Activated T-helper 9 cell treated with anti-CD3 and anti-CD28 coated beads, Interleukin-2, amount 50 U/mL, for 16 hours (primary cell): Measurements from ENCODE around the gene ZNF536.
"Not testable (repeated sequence)": the region's sequence is repeated elsewhere in the genome, so short reads cannot be mapped to it uniquely, and the experiment has no call there.

ENCODE experiments used
- DNase-seq: peaks from one replicate; pipeline ENCODE4 v3.0.0-alpha.2; 2020; ENCODE audit warnings: low read depth

Gene ZNF536

DNA sequence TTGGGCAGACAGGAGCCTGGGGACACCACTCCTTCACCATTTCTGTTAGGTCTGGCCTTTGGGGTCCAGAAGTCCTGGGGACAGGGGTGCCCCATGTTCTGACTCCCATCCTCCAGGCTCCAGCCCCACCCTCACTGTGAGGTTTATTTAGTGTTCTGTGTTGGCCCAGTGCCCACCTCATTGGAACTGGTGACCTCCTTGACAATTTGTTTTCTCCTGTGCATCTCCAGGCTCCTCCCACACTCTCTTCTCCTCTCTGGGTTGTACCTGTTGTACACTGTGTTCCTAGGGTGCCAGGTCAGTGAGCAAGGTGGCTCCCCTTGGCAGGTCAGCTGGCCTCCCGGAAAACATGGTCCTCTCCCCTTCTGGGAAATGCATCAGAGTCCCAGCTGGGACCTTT lies 110.8 kb downstream of the ZNF536 start:
- no peak for DNase-seq

DNA sequence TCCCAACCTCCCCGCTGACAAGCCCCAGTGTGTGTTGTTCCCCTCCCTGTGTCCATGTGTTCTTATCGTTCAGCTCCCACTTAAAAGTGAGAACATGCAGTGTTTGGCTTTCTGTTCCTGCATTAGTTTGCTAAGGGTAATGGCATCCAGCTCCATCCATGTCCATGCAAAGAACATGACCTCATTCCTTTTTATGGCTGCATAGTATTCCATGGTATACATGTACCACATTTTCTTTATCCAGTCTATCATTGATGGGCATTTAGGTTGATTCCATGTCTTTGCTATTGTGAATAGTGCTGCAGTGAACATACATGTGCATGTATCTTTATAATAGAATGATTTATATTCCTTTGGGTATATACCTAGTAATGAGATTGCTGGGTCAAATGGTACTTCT lies 114.1 kb downstream of the ZNF536 start:
- DNase-seq = not testable (repeated sequence)

DNA sequence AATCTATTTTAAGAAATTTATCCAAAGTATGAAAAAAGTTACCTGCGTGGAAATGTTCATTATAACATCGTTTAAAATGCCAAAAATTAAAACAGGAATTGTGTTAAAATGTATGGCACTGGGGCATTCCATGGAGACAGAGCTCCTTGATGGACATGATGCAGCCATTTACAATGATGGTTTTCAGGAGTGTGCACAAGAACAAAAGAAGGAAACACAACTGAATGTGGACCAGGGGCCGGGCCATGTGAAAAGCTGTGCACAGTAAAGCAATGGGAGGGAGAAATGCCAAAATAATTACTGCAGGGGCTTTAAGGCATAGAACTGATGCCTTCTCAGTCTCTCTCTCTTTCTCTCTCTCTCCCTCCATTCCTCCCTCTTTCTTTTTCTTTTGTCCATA lies 115.0 kb downstream of the ZNF536 start:
- no peak for DNase-seq

DNA sequence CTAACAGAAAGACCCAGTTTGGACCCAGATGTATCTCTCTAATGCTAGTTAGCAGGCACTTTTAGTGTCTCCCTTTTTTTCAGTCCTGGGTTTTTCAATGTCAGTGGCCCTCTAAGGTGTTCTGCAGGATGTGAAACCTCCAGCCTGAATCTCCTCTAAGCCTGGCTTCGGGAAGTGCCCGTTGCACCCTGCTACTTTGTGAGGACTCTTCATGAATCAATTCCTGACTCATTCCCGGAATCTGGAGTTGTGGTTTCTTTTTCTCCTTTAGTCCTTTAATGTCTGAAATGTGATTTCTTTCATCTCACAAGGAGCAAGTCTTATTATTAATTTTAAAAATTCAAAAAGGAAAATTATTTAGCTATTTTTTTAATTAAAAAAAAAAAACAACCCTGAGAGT lies 116.0 kb downstream of the ZNF536 start:
- DNase-seq = no peak

DNA sequence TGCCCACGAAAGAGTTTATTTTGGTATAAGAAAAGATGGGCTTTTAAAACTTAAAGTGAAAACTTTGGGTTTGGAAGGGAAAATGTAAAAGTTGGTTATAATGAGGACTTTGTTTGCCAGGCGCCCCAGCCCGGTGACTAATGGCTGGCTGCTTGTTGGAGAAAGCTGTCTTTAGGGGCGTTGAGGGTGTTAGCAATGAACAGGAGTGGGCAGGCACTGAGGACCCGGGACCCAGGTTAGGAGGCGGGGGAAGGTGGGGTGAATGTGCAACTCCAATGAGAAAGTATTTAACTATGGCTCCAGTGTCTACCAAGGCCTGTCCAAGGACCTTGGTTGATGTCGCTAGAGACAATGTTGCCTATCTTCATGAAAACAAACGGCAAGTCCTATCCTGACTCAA lies 118.6 kb downstream of the ZNF536 start:
- DNase-seq = no peak

DNA sequence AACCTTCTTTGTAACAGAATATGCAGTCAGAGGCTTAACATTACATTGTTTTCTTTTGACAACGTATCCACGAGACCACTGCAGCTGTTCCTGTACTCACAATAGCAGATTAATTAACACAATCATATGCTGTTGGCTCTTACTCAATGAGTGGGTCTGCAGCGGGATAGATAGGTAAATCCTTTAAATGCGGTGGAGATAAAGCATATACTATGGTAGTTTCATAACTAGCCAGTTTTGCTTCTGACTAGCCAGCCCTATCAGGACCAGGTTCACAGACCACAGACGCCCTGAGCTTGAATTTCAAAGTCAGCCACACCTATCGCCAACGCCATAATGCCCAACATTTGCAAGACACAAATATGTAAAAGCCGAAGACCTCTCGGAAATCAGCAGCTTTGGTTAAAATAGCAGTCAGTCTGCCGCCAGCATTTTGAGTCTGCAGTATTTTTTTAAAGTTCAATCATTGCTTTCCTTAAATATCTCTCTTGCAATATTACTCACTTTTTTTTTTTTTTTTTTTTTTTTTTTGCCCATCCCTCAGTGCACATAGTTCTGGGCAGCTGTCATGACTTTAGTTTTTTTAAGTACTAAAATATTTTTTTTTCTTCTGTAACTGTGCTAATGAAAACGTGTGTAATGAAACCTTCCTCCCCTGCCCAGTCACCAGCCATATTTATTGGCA lies 120.5 kb downstream of the ZNF536 start:
- no peak for DNase-seq

DNA sequence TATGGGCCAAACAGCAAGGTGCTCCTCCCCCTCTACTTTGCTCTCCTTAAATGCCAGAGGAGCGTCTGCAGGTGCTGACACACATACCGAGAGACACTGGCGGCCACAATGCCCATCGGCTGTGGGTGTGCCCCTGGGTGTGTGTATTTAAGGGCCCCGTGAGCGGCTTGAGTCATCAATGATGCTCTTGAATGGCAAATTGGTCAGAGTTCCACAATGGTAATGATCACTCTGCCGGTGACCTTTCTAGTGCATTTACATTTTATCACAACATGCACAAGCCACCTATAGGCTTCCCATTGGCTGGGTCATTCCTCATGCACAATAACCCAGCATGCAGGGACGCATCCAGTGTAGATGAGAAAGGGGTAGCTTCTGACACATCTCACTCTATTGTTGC lies 124.8 kb downstream of the ZNF536 start:
- no peak for DNase-seq

DNA sequence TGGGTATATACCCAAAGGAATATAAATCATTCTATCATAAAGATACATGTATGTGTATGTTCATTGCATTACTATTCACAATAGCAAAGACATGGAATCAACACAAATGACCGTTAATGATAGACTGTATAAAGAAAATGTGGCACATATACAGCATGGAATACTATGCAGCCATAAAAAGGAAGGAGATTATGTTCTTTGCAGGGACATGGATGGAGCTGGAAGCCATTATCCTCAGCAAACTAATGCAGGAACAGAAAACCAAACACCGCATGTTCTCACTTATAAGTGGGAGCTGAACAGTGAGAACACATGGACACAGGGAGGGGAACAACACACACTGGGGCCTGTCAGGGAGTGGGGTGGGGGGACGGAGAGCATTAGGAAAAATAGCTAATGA lies 125.9 kb downstream of the ZNF536 start:
- not testable (repeated sequence) for DNase-seq

DNA sequence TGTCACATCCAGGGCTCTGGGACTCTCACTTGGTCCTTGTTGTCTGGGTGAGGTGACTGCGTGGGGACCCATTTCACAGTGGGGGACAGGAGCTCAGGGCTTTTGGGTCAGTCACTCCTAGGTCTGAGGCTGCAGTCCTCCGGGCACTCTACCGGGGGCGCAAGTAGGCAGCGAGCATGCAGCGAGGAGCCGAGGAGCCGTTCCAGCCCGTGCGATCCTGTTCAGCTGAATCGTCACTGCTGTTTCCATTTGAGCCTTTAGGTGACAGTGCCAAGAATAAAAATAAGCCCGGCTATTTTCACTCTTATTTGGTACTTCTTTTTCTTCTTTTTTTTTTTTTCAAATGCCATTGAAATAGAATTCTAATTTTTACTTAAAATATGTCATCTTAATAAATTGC lies 126.5 kb downstream of the ZNF536 start:
- DNase-seq = no peak

DNA sequence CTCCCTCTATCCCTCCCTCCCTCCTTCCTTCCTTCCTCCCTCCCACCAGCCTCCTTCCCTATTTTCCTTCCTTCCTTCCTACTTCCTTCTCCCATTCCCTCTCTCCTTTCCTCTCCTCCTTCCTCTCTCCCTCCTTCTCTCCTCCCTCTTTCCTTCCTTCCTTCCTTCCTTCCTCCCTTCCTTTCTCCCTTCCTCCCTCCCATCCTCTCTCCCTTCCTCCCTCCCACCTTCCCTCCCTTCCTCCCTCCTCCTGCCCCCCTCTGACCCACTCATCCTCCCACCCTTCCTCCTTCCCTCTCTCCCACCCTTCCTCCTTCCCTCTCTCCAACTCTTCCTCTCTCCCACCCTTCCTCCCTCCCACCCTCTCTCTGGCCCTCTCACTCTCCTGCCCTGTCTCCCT lies 132.1 kb downstream of the ZNF536 start:
- no peak for DNase-seq

DNA sequence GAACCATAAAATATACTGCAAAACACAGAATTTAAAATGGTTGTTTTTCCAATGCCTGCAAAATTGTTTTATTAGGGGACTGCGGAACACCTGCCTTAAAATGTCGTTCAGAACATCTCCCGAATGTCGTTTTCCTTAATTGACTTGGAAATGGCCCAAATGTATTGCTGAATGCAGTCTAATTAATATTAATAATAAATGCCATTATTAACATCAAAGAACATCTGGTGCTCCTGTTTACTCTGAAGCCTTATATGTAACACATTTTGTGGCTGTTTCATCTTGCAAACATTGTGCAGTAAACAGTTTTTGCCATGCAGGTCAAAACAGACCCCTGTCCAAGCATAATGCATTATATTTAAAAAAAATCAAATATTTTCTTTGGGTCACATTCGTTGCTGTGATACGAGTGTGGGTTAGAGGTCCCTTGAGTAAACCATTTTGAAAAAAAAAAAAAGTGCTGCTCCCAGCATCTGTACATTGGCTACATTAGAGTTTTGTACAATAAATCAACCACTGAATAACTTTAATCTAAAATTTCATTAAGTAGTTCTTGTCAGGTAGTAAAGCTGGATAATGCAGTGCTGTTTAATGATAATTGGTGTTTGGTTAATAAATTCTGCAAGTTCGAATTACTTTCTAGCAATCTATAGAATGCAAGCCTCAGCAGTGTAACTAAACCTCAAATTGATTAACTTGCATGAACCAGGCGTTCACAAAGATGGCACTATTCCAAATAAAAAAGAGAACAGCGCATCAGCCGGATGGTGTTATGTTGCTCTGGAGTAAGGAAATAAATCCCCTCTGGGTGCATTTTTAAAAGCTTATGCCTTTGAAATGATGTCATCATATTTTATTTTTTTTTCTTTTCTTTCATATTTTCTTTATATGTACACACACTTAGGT lies 140.2 kb downstream of the ZNF536 start:
- DNase-seq = no peak

DNA sequence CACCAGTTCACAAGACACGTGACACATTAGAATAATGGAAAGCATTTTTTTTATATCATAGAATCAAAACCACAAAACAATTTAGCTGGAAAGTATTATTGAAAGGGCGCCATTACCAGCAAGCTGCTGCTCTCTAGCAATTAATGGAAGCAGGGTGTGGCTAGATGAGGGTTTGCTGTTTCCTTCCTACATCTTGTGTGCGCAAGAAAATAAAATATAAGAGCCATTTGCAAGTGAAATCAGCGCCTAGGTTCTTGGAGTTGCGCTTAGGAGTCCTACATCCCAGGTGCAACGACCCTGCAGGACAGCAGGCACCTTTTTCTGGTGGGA lies 140.9 kb downstream of the ZNF536 start:
- DNase-seq = no peak

DNA sequence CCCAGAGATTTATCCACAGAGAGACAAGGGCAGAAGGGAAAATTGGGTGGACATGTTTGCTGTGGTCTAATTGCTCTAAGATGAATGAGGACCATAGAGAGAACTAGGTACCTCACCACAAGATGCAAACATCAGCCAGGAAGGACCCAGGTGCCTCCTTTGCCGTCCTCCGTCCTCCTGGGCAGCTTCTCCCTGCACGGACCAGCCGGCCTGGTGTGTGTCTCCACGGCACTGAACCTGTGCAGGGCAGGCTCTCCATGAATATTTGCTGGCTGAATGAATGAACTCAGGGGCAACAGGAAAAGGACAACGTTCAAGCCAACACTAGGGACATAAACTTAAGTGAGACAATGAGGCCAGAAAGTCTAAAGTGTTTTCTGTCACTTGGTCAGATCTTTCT lies 143.9 kb downstream of the ZNF536 start:
- no peak for DNase-seq

DNA sequence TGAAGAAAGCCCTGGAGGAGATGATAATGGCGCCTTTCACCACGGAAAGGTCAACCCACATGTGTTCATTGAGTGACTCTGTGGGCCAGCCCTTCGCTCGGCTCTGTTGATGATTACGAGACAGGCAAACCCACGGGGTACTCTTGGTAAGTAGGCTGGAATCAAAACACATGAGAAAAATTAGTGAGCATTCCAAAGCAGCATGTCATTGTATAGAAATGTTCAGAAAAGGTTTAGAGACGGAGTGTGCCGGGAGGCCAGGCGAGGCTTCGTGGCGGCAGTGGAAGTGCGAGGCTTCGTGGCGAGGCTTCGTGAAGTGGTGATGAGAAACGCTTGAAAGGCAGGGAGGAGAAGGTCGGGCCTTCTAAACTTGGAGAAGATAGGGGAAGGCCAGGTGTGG lies 144.3 kb downstream of the ZNF536 start:
- no peak for DNase-seq

DNA sequence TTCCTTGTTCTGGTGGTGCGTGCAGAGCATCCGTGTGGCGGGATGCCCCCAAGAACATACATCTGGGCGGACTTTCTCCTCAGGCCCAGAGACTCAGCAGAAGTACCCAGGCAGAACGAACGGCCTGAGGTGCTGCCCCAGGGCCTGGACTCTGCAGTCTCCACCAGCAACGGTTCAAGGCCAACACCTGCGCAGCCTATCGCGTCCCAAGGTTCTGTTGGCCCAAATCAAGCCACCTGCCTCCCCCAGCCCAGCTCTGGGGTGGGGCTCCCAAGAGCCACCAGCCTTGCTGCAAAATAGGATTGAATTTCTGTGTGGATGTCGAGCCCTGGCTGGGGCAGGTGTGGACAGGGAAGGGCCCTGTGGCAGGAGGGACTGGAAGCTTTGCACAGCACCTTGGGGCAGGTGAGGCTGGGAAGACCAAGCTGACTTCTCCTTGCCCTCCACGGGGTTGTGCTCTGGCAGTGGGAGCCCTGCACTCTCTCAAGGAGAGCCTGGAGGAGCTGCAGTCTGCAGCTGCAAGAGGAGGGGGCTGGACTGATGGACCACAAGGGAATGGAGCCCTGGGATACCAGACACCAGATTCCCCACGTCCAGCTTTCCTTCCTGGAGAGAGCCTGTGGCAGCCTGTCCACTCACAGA lies 146.9 kb downstream of the ZNF536 start:
- DNase-seq = no peak

DNA sequence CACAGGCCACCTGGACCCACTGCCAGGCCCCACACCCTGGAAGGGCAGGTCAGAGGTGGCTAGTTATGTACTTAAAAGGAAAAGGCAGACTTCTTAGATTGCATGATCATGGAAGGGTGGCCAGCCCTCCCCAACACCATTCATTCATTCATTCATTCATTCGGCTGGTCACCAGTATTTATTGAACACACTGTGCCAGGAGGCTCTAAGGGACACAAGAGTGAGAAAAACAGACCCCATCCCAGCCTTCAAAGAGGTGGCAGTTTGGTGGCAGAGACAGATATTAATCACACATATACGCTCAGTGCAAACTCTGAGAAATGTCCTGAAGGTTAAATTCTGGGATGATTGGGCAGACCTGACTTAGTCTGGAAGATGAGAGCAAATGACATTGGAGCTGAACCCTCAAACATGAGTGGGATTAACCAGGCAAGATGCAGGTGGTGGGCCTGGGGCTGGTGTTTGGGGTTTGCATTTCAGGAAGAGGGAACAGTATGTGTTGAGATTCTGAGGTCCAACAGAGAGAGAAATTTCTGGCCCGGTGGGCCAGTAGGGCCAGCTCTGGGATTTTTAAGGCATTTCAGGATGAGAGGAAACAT lies 147.5 kb downstream of the ZNF536 start:
- no peak for DNase-seq

DNA sequence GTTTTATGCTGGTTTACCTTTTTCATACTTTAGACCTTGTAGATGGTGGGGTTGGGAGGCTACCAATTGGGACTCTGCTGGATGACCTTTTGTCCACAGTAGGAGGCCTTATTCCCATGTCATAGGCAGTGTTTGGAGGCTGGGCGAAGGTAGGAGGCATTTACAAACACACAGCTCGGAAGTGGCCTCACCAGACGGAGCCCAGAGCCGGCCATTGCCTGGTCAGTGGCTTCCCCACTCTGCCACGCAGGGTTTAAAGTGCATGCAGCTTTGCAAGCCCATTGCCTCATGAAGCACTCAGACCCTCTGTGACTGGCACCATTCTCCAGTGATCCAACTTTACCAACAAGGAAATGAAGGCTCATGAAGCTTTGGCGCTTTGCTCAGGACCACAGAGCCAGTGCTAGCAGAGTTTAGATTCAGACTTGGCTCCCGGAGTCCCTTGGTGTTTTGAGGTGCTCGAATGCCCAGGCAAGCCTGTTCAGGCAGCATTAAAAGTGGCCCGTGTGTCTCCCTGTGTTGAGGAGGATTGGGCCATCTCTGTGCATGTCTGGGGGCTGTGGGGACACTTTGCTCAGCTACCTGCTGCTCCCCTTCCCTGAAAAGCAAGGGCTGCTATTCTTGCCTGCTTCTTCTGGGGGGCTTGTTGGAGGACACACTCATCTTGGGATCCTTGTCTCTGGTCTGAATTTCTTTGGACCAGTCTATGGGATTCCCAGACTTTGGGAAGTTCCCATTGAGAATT lies 148.7 kb downstream of the ZNF536 start:
- DNase-seq = no peak

DNA sequence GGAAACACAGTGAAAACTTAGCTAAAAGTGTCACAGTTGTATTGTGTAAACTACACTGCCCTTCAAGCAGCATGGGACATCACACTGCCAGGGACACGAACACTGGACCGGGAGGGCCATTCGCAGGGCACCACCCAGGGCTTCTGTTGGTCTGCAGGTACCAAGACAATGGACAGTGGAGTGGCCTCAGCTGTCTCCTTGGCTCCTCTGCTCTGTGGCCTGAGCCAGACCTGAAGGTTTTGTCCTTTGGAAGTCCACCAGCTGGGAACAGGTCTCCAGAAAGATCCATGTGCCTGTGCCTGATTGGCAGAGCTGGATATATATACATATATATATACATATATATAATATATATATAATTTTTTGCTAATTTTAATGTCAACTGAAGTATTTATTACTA lies 149.8 kb downstream of the ZNF536 start:
- DNase-seq = no peak

DNA sequence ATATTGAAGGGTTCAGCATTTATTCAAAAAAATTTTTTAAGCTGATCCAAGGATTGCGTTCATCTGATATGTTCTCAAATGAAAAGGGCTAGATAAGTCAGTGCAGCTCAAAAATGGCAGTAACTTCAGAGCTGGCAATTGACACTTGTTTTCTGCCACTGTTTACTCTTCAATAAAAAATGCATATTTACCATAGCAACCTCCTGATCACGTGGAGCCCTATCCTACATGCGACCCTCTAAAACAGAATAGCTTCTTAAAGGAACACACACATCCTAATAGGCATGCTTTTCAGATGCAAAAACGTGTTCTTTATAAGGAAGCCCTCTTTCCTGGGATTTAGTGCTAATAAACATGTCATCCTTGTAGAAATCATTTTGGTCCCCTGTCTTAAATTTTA lies 150.2 kb downstream of the ZNF536 start:
- no peak for DNase-seq

DNA sequence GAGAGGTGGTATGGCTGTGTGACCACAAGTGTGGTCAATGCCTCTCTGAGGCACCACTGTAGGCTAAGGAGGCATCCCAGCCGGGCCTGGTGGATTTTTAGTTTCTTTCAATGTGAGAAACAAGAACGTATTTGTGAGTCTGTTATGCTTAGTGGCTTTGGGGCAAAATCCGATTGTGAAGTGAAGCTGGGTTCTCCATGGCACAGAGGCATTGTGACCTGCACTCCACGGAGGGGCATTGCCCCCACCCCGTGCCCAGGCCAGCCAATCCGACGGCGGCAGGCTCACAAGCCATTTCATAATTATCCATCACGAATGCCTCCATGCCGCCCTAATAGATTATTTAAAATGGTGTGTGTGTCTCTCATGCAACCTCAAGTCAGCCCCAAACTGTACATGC lies 151.6 kb downstream of the ZNF536 start:
- no peak for DNase-seq

DNA sequence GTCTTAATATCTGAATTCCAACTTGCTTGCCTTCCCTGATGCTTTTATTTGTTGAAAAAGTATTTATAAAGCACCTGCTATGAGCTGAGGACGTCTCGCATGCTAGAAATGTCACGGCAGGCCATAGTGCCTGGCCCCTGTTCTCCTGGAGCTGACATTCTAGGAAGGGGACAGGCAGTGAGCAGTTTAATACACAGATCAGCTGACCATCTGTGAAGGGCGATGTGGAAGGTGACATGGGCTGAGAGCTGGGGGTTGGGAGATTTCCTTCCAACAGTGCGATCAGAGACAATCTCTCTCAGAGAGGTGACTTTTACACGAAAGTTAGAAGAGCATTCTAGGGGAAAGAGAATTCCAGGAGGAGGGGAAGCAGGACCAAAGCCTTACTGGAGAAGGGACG lies 153.2 kb downstream of the ZNF536 start:
- no peak for DNase-seq

DNA sequence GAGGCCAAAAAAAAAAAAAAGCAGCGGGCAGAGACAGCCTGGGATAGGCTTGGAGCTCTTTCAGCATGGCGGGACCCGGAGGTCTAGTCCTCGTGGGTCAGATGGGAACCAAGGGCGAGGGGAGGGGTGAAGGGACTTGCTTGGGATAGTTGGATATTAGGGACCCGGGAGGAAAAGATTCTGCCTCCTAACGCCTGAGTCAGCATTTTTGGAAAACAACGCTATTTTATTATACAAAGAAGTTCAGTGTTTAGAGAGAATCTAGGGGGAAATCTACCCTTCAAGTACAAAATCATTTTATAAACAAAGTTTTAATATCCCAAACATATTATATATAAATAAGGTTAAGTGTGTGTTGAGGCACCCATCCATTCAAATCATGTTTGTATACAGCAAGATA lies 156.7 kb downstream of the ZNF536 start:
- DNase-seq = no peak
